B cell (primary cell): ENCODE measurements around the gene RPS15. TPM values are rescaled to one million over a fixed set of nuclear protein-coding genes. Genes with fewer than 3 reads are reported as not detected.

ENCODE experiments used
- ATAC-seq: fragments of 200-7000 bp; cut with Tn5 transposase; one replicate; pipeline ENCODE4 v1.10.0; 2021; ENCODE audit warnings: low read depth, mild to moderate bottlenecking, moderate number of reproducible peaks, moderate library complexity
- CTCF ChIA-PET: fragments of 350-600 bp; sonication (Branson Sonifier 250); formaldehyde crosslinking; loops from one replicate; lab custom pipeline; 2021; ENCODE audit warnings: antibody characterized with exemption, inconsistent platforms; lab: Charles Lee
- POLR2A ChIA-PET: fragments of 350-600 bp; sonication (Branson Sonifier 250); formaldehyde crosslinking; loops from one replicate; lab custom pipeline; 2021; ENCODE audit warnings: antibody characterized with exemption; lab: Charles Lee
- DNase-seq: peaks from one replicate; pipeline ENCODE4 v3.0.0; 2013
- H2AFZ ChIP-seq: 2 replicates; pipeline ENCODE4 v1.6.1; 2012; ENCODE audit warnings: mild to moderate bottlenecking, low read depth, low read length; ENCODE audit not compliant: insufficient read depth, poor library complexity, severe bottlenecking
- H3K27ac ChIP-seq, 2 donors: 1 replicate in 1 of 2; 2 replicates in 1 of 2; pipeline ENCODE4 v1.5.1; 2012 to 2013; ENCODE audit warnings: low read length in 2 of 2, mild to moderate bottlenecking in 2 of 2, moderate library complexity in 1 of 2
- H3K27me3 ChIP-seq, 4 experiments: fragments of 200-600 bp in 1 of 4; sonication (generic) in 1 of 4; replicated peaks in 1 of 4; 1 replicate in 2 of 4; 2 replicates in 2 of 4; pipeline versions ENCODE4 v1.6.1 to v1.7.0; 2013 to 2016; ENCODE audit warnings: low read length in 3 of 4, mild to moderate bottlenecking in 2 of 4, mixed read lengths in 1 of 4, moderate library complexity in 1 of 4; ENCODE audit not compliant: insufficient read depth in 4 of 4, control insufficient read depth in 3 of 4; ENCODE audit errors: control extremely low read depth in 1 of 4
- H3K36me3 ChIP-seq, 2 experiments: replicated peaks in 1 of 2; 1 replicate in 1 of 2; 2 replicates in 1 of 2; pipeline versions ENCODE4 v1.6.1 to v1.7.1; 2013; ENCODE audit warnings: low read length in 1 of 2; ENCODE audit not compliant: insufficient read depth in 2 of 2, control insufficient read depth in 1 of 2; ENCODE audit errors: control extremely low read depth in 1 of 2, extremely low read depth in 1 of 2
- H3K4me1 ChIP-seq, 2 donors: fragments of 200-600 bp in 1 of 2; sonication (generic) in 1 of 2; 1 replicate in 1 of 2; 2 replicates in 1 of 2; pipeline versions ENCODE4 v1.5.1 to v1.6.1; 2013 to 2017; ENCODE audit warnings: low read length in 2 of 2; ENCODE audit not compliant: control insufficient read depth in 2 of 2, insufficient read depth in 2 of 2
- H3K4me2 ChIP-seq: replicated peaks from 2 replicates; pipeline ENCODE3; 2012; ENCODE audit warnings: mild to moderate bottlenecking, low read depth, low read length; ENCODE audit not compliant: poor library complexity, severe bottlenecking
- H3K4me3 ChIP-seq, 5 experiments: fragments of 200-600 bp in 1 of 5; sonication (generic) in 1 of 5; 1 replicate in 3 of 5; 2 replicates in 2 of 5; pipeline versions ENCODE4 v1.5.1 to v1.7.0; 2011 to 2016; ENCODE audit warnings: low read length in 4 of 5, mild to moderate bottlenecking in 4 of 5, low read depth in 2 of 5, control low read depth in 1 of 5, moderate library complexity in 1 of 5; ENCODE audit not compliant: insufficient read depth in 1 of 5; ENCODE audit errors: control extremely low read depth in 1 of 5, extremely low read depth in 1 of 5
- H3K79me2 ChIP-seq: fragments of 200-600 bp; sonication (generic); one replicate; pipeline ENCODE4 v1.6.0; 2016; ENCODE audit warnings: low read length; ENCODE audit not compliant: control insufficient read depth, insufficient read depth
- H3K9ac ChIP-seq: fragments of 200-600 bp; sonication (generic); 2 replicates; pipeline ENCODE4 v1.6.1; 2017; ENCODE audit warnings: mild to moderate bottlenecking, low read length, moderate library complexity
- H3K9me3 ChIP-seq, 3 donors: one replicate each; pipeline versions ENCODE4 v1.6.1 to v1.7.1; 2013; ENCODE audit warnings: low read length in 2 of 3; ENCODE audit not compliant: control insufficient read depth in 2 of 3, insufficient read depth in 1 of 3; ENCODE audit errors: control extremely low read depth in 1 of 3
- H4K20me1 ChIP-seq: 2 replicates; pipeline ENCODE4 v1.6.0; 2012; ENCODE audit warnings: mild to moderate bottlenecking, low read length; ENCODE audit not compliant: insufficient read depth, control insufficient read depth, poor library complexity, severe bottlenecking
- H3K27ac Mint-ChIP-seq: one replicate; pipeline ENCODE4 v1.8.0; 2021; ENCODE audit warnings: mixed read lengths
- H3K27me3 Mint-ChIP-seq: one replicate; pipeline ENCODE4 v1.8.0; 2021; ENCODE audit warnings: mixed read lengths
- H3K4me1 Mint-ChIP-seq: one replicate; pipeline ENCODE4 v1.8.0; 2021; ENCODE audit warnings: mixed read lengths
- H3K4me3 Mint-ChIP-seq: one replicate; pipeline ENCODE4 v1.8.0; 2021; ENCODE audit warnings: mixed read lengths
- H3K9me3 Mint-ChIP-seq: one replicate; pipeline ENCODE4 v1.8.0; 2022; ENCODE audit warnings: mixed read lengths; ENCODE audit not compliant: insufficient read depth
- EZH2 ChIP-seq: IDR thresholded peaks from 2 replicates; pipeline ENCODE4 v1.6.1; 2012; ENCODE audit warnings: borderline replicate concordance, low read depth, mild to moderate bottlenecking, moderate library complexity, low read length; ENCODE audit not compliant: insufficient read depth, poor library complexity, severe bottlenecking
- WGBS: methylation state at CpG from one replicate; pipeline ENCODE4 v1.1.5; 2013; ENCODE audit warnings: missing lambda C conversion rate; ENCODE audit not compliant: insufficient coverage; 5-methylcytosine and 5-hydroxymethylcytosine counted together
- intact Hi-C: fragments of 100-400 bp; cut with micrococcal nuclease; formaldehyde crosslinking; loops from one replicate; pipeline ENCODE4 v1.10.0; 2022
- polyA plus RNA-seq: library from polyadenylated mRNA; depleted of rRNA; stranded (reverse); fragments of >200 nt; gene quantifications from 2 replicates; pipeline ENCODE4 v1.2.3, GENCODE V29; 2012
- total RNA-seq, 2 donors: library from RNA; stranded (reverse); fragments of 120-200 nt in 1 of 2; gene quantifications; 1 replicate in 1 of 2; 2 replicates in 1 of 2; pipeline versions ENCODE4 v1.2.3 to v1.2.4, GENCODE V29; 2013 to 2022
- TF ChIP-seq, protein P1 (sequence below): fragments of 200-600 bp; IDR thresholded peaks from one replicate; pipeline ENCODE4 v1.8.0; 2022; ENCODE audit warnings: antibody characterized with exemption, mild to moderate bottlenecking

The RPS15 gene
- total and polyA plus RNA-seq, 2 donors (not counting 1 experiment from before 2014, with no cell fraction given): 1,520 to 6,007 TPM

DNA sequence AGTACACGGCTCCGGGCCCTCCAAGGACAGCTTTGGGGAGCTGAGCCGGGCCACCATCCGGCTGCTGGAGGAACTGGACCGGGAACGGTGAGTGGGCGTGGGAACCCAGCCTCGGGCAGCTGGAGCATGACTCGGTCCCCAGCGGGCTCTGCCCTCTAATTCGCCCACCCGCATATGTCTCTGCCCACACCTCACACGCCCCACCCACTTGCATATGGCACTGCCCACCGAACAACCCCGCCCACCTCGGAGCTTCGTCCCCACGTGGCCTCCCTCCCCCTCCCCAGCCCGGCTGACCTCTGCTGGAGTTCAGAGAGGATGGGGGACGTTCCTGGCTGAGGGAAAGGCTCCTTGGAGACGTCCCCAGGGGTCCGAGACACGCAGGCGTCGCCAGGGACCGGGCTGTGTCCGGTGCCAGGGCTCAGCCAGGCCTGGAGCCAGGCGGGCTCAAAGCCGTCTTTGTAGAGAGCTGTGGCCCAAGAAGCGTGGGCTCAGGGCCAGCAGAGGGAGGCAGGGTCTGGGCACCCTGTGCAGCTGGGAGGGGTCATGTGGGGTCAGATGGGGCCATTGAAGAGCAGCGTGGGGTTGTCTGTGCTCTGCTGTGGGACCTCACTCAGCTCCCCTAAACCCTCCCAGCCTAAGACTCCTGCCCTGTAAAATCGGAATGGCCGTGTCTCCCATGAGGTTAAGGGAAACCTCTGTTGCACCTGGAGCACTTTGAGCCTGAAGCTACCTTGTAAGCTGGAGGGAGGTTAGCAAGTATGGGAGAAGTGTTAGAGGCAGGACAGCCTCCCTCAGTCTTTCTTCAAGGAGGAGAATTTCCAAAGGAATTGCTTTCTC is 15.5 kb downstream of the RPS15 start:
- POLR2A ChIA-PET: interaction anchor here (1.0 to 1.1 kb wide), 2 partner anchors 17 to 22 kb away, joined by 4 to 10 read pairs; no protein-coding TSS in a partner anchor
- Histone ChIP-seq H3K27ac (no peak overlapping the region), H4K20me1 (peaks cover 7% of the 10 kb centered on the region), H2AFZ (no peak overlapping the region), H3K36me3 (no peaks in the 10 kb centered on the region), H3K9me3 (peaks cover 0 to 46% (median 0%) of the 10 kb centered on the region in 3 donors), H3K9ac (no peak overlapping the region), H3K4me3 (no peak overlapping the region), H3K79me2 (no peaks in the 10 kb centered on the region), H3K27me3 (peaks cover 0 to 84% (median 49%) of the 10 kb centered on the region in 4 experiments), H3K4me2 (no peak overlapping the region), H3K4me1 (peaks cover 39 to 42% of the 10 kb centered on the region in 2 donors)
- H3K27ac Mint-ChIP-seq: peak overlapping the region; percentile 12
- H3K27me3 Mint-ChIP-seq: peaks cover 39% of the 10 kb centered on the region
- CTCF ChIA-PET: interaction anchor here (0.6 to 2.8 kb wide), 3 partner anchors 9 to 685 kb away, joined by 3 to 11 read pairs (median 5); no protein-coding TSS in a partner anchor
- 47% methylated on average over 26 of the region's 33 CpGs for WGBS
- no peak for DNase-seq
- peaks cover 28% of the 10 kb centered on the region for H3K4me1 Mint-ChIP-seq
- no peak for ATAC-seq
- TF ChIP-seq EZH2: no peak
- TF ChIP-seq, protein P1, sequence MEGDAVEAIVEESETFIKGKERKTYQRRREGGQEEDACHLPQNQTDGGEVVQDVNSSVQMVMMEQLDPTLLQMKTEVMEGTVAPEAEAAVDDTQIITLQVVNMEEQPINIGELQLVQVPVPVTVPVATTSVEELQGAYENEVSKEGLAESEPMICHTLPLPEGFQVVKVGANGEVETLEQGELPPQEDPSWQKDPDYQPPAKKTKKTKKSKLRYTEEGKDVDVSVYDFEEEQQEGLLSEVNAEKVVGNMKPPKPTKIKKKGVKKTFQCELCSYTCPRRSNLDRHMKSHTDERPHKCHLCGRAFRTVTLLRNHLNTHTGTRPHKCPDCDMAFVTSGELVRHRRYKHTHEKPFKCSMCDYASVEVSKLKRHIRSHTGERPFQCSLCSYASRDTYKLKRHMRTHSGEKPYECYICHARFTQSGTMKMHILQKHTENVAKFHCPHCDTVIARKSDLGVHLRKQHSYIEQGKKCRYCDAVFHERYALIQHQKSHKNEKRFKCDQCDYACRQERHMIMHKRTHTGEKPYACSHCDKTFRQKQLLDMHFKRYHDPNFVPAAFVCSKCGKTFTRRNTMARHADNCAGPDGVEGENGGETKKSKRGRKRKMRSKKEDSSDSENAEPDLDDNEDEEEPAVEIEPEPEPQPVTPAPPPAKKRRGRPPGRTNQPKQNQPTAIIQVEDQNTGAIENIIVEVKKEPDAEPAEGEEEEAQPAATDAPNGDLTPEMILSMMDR: no peak
- intact Hi-C loops: loop anchor here (2.0 kb wide), 1 partner anchor 37 kb away; the partner anchor contains the start of genes PCSK4 and REEP6
- H3K4me3 Mint-ChIP-seq: peak overlapping the region; percentile 51
- no peaks in the 10 kb centered on the region for H3K9me3 Mint-ChIP-seq
